ENCODE data around the gene PNKP.

GRCh38 chr19:49891393-49891792, 24.0 kb upstream of the PNKP start:
- TF ChIP-seq CTCF (IDR thresholded peaks at IDR 0.05; ENCODE audit: low read depth, low read length, poor library complexity, severe bottlenecking) (no peak), EZH2phosphoT487 (IDR thresholded peaks at IDR 0.05; ENCODE audit: borderline replicate concordance, low read length) (no peak)
